Skin epidermis (tissue), 12 donors: Measurements from ENCODE around the gene GALNT10.

Experiments used
- H3K27ac ChIP-seq, 21 experiments: fragments of 200-600 bp; sonication (generic) in 11 of 21; one replicate each; pipeline ENCODE4 v1.5.0; 2020; ENCODE audit warnings: mild to moderate bottlenecking in 3 of 21, inconsistent platforms in 2 of 21, moderate library complexity in 2 of 21
- H3K4me3 ChIP-seq, 7 experiments: fragments of 200-600 bp; sonication (generic) in 2 of 7; one replicate each; pipeline ENCODE4 v1.5.0; 2020; ENCODE audit warnings: inconsistent platforms in 2 of 7, mild to moderate bottlenecking in 2 of 7, moderate library complexity in 1 of 7

GALNT10 gene

DNA sequence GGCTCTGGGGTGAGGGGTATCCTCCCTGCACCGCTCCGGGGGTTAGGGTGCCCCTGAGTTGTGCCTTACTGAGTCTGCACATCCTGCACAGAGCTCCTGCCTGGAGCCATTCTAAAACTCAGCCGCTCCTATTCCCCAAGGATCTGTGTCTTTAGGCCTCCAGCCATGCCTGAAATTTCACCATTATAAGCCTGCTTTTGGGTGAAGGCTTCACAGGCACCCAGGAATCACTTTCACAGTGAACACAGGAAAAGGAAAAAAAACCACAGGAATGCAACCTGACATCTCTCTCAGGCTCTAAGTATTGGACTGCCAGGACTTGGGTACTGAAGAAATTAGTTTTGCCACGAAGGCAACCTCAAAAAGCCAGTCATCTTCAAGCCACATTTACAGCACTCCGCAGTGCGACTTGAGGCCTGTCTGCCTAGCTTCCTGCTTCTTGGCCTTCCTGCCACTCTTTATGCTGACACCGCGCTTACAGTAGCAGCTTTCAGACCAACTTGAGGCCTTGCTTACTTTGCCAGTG is 30.9 kb downstream of the GALNT10 start:
- H3K4me3 ChIP-seq: no peak overlapping the region
- H3K27ac ChIP-seq: peak overlapping the region in 19 of 21 experiments; percentile 5 to 77 (median 61)

DNA sequence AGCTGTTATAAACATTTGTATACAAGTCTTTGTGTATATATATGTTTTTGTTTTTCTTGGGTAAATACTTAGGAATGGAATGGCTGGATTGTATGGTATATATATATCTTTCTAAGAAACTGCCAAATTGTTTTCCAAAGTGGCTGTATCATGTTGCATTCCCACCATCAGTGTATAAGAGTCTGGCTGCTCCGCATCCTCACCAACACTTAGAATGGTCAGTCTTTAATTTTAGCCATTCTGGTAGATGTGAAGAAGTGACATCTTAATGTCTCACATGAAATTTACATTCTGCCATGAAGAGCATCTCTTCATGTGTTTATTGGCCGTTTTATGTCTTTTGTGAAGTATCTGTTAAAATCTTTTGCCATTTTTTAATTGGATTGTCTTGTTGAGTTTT is 31.9 kb downstream of the GALNT10 start:
- peak overlapping the region in 3 of 21 experiments; percentile 72 to 76 (median 76) for H3K27ac ChIP-seq

DNA sequence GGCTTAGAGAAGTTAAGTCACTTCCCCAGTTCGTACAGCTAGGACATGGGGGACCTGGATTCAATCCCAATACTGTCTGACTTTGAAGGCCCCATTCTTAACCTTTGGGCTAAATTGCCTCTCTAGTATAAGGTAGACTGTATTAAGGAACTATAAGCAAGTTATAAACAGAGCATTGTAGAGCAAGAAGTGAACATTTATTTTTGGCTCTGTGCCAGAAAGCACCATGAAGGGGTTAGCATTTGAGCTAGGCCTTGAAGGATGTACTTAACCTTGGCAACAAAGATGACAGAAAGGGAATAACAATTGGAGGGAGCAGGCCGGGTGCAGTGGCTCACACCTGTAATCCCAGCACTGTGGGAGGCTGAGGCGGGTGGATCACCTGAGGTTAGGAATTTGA is 32.8 kb downstream of the GALNT10 start:
- Histone ChIP-seq H3K4me3 (no peak overlapping the region), H3K27ac (no peak overlapping the region)

More for the DNA sequence above, 31.9 kb downstream of the GALNT10 start:
- no peak overlapping the region for H3K4me3 ChIP-seq

DNA sequence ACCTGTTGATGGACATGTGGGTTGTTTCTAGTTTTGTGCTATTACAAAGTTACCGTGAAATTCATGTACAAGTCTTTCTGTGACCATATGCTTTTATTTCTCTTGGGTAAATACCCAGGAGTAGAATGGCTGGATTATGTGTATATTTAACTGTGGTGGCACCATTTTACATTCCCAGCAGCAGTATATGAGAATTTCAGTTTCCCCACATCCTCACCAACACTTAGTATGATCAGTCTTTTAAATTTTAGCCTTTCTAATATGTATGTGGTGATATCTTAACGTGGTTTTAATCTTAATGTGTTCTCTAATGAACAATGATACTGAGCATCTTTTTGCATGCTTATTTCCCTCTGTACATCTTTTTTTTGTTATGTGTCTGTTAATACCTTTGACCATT is 36.6 kb downstream of the GALNT10 start:
- H3K4me3 ChIP-seq: no peak overlapping the region
- H3K27ac ChIP-seq: no peak overlapping the region

DNA sequence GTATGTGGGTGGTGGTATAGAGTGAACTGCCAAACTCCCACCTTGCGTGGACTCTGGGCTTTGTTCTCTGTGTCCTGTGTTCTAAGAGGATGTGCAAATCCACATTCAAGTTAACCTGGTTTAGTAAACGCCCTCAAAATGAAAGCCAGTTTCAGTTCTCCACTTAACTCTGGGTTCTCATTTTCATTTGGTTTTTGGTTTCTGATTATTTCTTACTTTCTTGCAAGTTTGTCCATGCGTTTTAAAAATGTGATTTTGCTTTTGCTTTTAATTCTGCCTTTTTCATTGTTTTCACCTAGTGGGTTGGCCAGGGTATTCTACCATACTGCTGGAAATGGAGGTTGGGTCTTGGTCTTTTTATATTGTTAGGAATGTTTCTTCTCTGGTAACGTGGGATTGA is 38.2 kb downstream of the GALNT10 start:
- Histone ChIP-seq H3K4me3 (no peak overlapping the region), H3K27ac (peak overlapping the region in 1 of 21 experiments; percentile 43)

DNA sequence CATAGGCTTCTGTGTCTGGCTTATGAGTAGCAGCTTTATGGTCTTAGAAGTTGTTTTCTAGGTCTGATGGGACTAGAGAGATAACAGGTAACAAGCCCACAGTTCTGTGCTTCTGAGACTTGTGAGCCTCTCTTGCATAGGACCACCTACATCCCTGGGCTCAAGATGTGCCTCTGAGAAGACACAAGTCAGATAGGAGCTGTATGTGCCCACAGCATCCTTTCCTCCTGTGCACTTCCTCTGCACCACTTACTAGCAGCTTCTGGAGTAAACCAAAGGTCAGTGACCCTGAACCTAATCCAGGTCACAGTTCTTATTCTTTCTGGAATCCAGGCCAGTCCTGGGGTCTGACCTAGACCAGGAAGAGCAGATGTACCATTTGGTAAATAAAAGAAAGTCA is 40.0 kb downstream of the GALNT10 start:
- no peak overlapping the region for H3K27ac ChIP-seq
- no peak overlapping the region for H3K4me3 ChIP-seq

DNA sequence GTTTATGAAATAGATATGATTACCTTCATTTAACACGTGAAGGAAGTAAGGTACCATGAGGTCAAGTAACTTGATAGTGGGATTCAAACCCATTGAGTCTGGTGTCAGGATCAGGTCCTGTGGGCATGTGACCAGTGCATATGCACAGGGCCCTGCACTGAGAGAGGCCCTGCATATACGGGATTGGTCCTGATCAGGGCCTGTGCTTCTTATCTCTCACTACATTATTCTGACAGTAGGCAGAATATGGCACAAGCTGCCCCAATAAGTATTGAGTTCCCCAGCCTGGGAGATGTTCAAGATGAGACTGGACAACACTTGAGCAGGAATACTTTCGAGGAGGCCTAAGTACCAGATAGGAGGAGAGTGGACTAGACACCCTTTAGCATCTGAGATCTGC is 44.0 kb downstream of the GALNT10 start:
- H3K27ac ChIP-seq: no peak overlapping the region

DNA sequence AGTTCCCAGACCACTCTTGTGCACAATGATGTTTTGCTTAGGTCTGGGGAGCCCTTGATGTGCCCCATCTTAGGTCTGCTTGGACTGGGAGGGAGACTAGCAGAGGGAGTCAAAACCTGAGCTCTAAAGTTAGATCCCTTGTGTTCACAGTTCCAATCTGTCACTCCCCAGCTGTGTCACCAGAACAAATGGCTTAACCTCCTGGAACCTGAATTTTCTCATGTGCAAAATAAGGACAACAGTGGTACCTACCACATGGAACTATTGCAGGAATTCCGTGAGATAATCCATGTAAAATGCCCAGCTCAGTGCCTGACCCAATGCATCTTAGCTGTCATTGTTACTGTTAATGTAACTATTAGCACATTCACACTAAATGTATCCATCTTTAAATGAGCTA is 45.5 kb downstream of the GALNT10 start:
- no peak overlapping the region for H3K27ac ChIP-seq
- H3K4me3 ChIP-seq: no peak overlapping the region

More for the DNA sequence above, 44.0 kb downstream of the GALNT10 start:
- H3K4me3 ChIP-seq: no peak overlapping the region

DNA sequence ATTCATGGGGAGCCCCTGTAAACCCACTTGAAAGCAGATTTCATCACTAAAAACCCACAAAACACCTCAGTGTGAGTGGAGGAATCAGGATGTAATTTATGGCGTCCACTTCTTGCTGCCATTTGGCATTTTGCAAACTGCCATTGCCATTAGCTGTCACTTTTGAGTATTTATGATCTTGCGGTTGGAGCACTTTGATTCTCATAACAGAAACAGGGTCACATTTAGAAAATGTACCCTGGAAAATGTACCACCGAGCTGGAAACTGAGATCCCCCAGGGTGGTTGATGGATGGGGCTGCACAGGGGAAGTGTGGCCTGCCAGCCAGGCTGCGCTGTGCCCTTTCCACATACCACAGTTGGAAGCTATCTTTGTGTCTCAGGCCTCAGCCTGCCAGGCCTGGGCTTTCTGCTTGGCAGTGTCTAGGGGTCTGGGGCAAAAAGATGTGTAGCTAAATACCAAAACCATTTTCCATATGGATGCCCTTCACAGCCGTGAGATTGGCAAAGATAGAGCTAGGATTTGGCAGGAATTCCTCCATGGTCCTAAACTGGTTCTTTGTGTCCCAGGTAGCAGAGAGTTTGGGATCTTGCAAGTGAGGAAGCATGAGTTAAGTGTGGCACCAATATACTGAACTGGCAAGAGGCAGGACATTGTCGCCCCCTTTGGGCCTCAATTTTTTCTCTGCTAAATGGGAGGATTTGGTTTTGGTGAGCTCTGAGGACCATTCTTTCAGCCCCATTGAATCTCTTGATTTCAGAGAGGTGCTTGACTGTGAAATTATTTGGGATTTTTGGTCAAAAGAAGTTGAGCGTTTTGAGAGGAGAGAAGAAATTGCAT is 46.2 kb downstream of the GALNT10 start:
- Histone ChIP-seq H3K4me3 (no peak overlapping the region), H3K27ac (no peak overlapping the region)

DNA sequence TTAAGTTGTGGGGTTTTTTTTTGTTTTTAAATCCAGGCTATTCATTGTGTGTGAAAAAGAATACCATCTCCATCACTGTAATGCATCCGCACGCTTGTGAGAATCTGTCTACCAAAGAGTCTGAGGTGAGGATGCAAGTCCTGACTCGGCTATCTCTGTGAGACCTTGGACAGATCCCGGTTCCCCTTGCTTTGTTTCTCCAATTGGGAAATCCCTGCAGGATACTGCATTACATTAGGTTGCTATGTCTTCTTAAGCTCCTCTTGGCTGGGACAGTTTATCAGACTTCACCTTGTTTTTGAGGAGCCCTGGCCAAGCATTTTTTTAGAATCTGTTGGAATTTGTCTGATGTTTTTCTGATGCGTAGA is 46.8 kb downstream of the GALNT10 start:
- H3K27ac ChIP-seq: no peak overlapping the region

DNA sequence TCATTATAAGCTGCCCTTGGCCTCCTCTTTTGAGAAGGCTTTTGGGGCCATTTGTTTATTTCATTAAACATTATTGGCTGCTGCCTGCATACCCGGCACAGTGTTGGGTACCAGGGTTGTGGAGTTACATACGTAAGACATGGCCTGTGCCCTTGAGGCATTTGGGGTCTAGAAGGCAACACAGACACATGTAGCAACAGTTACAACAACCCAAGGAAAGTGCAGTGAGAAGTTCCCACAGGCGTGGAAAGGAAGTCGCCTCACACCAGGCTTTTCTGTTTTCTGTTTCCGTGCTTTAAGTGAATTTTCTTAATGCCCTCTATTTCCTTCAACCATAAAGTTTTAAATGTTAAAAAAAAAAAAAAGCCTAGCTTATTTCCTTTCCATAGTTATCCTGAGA is 47.4 kb downstream of the GALNT10 start:
- Histone ChIP-seq H3K4me3 (no peak overlapping the region), H3K27ac (peak overlapping the region in 1 of 21 experiments; percentile 10)

More for the DNA sequence above, 46.8 kb downstream of the GALNT10 start:
- H3K4me3 ChIP-seq: no peak overlapping the region

DNA sequence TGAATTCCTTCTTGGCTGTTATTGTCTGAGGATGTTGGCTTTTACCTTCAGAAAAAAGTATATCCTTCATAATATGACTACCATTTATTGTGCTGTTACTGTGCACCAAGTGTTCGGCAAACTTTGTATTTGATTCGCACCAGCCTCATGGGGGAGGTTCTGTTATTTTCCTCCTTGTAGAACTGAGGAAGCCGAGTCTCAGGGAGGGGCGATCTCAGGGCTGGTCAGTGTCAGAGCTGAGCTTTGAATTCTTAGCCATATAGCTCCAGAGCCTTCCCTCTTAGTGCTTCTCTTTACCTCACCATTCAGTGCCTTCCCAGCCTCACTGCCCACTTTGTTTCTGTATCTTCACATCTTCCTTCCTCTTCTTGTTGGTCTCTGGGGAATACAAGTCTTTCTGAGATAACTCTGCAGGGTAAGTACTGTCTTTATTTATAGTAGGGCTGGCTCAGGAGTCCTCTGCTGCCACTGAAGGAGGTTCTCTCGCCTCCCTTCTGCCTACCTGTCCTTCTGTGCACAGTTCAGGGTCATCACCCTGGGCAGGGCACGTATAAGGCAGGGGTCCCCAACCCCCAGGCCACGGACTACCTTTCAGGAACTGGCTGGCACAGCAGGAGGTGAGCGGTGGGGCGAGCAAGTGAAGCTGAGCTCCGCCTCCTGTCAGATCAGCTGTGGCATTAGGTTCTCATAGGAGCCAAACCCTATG is 48.4 kb downstream of the GALNT10 start:
- peak overlapping the region in 1 of 21 experiments; percentile 1 for H3K27ac ChIP-seq
- no peak overlapping the region for H3K4me3 ChIP-seq

DNA sequence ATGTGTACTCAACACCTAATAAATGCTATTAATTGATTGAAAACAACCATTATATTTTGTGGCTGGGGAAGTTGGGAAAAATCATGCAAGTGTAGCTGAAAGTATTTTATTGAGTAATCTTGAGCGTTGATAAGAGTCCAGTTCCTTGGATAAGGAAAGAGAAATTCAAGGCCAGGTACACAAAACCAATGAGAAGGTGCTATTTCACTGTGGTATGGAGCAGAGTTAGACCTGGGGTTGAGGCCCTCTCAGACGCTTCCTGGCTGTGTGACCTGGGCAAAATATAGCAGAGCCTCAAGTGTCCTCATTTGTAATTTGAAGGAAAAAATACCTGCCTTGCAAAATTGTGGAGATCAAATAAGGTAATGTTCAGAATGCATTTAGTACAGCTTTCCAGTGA is 50.1 kb downstream of the GALNT10 start:
- no peak overlapping the region for H3K27ac ChIP-seq

DNA sequence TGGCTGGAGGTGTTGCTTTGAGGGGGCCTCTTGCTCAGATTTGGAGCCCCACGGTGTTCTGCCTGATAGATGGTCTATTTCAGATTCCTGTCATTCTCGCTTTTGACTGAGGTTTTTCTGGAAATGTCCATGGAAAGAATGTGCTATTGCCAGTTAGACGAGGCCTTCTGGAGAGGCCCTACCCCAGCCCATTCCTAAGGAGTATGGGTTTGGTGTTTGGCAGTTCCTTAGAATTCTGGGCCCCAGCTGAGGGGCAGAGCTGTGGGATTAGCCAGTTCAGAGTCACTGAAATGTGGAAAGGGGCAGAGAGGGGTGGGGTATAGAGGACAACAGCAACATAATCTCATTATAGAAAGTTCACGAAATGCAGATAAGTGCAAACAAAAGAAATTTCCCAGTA is 50.5 kb downstream of the GALNT10 start:
- H3K4me3 ChIP-seq: no peak overlapping the region
- no peak overlapping the region for H3K27ac ChIP-seq

More for the DNA sequence above, 50.1 kb downstream of the GALNT10 start:
- no peak overlapping the region for H3K4me3 ChIP-seq

DNA sequence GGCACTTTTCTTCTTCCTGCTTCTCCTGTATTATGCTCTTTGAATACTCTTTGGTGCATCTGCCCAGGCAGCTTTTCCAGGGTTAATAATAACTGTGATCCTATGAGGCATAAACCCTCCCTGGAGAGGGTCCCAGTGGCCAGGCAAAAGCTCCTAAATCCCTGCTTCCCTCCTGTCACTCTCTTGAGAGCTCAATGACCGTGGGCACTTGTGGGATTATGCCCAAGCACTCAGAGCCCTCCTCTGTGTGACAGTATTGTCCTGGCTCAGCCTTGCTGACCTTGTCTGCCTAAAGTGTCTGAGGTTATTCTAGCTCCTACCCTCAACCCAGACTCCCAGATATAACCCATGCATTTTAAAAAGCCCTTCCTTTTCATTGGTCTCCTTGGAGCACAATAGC is 51.9 kb downstream of the GALNT10 start:
- H3K27ac ChIP-seq: no peak overlapping the region
- H3K4me3 ChIP-seq: no peak overlapping the region

DNA sequence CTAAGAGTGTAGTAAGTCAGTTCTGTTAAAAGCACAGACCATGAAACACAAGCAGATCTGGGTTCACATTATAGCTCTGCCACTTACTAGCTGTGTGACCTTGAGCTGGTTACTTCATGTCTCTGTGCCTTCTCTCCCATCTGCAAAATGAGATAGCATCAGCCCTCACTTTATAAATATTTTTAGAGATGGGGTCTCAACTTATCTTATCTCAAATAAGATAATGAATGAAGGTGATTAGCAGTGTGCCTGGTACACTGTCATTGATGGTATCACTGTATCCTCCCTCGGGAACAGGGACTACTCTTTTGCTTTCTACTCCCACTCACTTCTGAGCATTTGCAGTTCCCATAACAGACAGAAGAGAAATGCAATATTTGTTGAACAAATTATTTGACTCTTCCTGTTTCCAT is 52.4 kb downstream of the GALNT10 start:
- no peak overlapping the region for H3K4me3 ChIP-seq
- H3K27ac ChIP-seq: no peak overlapping the region

DNA sequence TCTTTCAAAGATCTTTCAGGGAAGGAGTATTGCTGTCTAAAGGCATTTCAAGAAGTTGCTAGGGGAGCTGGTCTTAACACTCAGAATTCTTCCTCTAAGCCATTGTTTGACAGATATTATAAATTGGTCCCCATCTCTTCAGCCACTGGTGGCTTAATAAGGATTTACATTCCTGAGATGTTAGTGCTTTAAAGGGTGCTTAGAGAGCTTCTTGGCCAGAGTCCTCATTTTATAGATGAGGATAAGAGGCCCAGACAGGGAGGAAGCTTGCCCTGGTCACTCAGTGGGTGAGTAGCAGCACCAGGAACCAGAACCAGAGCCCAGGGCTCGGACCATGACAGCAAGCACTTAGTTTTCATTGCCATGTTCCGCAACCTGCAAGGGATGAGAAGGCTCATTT is 53.2 kb downstream of the GALNT10 start:
- Histone ChIP-seq H3K27ac (no peak overlapping the region), H3K4me3 (no peak overlapping the region)

DNA sequence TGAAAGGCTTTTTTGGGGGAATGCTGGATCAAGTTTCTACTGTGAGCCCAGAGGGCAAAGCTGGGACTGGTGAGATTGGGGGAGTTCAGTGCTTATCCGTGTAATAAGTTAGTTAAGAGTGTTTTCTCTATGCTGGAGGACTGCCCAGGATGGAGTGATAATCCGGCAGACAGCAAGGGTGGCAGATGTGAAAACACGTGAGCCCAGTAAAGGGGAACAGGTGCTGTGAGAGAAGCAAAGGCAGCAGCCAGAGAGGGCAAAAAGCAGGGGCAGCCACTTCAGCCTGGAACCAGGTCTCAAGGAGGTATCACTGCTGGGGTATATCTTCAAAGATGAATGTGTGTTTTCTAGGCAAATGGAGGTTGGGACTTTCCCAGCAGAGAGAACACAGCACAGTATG is 53.9 kb downstream of the GALNT10 start:
- Histone ChIP-seq H3K4me3 (no peak overlapping the region), H3K27ac (no peak overlapping the region)

DNA sequence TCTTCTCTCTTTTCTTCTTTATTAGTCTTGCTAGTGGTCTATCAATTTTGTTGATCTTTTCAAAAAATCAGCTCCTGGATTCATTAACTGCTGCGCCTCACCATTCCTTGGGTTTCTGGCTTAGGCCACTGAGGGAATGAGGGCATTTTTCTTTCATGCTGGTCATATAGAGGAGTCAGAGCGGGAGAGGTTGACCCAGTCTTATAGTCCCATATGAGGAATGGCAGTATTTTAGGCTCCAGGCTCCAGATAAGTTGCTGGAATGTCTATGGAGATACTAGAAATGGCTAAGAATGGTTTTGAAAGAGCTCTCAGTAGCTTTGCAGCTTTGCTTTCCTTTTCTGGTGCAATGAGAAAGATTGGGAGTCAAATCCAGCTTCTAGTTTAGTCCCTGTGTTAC is 58.2 kb downstream of the GALNT10 start:
- no peak overlapping the region for H3K4me3 ChIP-seq

DNA sequence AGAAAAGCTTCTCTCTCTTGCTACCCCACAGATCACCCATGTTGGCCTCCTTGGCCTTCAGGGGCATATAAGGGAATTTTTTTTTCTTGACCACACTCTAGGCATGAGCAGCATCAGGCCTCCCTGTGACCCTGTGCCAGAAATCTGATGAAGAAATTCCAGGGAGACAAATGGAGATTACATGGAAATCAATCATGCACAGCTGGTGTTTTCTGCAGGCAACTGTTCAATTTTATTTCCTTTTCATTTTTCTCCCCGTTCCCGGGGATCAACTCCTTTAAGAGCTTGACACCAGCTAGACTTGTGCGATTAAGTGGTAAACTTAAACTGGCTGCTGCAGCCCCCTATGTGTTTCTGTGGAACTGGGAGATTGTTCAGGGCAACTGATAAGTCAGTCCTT is 59.3 kb downstream of the GALNT10 start:
- Histone ChIP-seq H3K27ac (no peak overlapping the region), H3K4me3 (no peak overlapping the region)

More for the DNA sequence above, 58.2 kb downstream of the GALNT10 start:
- no peak overlapping the region for H3K27ac ChIP-seq

DNA sequence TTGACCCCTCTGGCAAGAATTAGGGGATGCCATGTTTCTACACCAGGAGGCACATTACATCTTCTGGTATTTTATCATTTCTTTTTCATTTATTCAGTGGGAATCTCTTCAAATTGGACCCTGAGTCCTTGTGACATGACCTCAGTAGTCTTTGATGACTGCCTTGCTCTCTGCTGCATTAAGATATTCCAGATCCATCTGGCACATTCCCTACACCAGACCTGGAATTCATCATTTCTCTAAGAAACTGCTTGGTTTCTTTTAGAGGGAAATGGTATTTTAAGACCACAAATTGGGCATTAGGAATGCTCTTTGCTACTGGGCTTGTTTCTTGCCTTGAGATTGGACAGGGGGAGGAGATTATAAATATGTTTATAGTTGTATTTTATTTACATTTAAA is 61.0 kb downstream of the GALNT10 start:
- H3K27ac ChIP-seq: no peak overlapping the region
- no peak overlapping the region for H3K4me3 ChIP-seq
